Panc1 (cell line): Measurements from ENCODE around the gene CALCOCO2. TPM values are rescaled to one million over a fixed set of nuclear protein-coding genes. Genes with fewer than 3 reads are reported as not detected.

Source experiments
- ATAC-seq: fragments of 200-7000 bp; cut with Tn5 transposase; 2 replicates; pipeline ENCODE4 v1.9.1; 2020; ENCODE audit warnings: mild to moderate bottlenecking, moderate library complexity
- BruUV-seq: library from RNA; stranded (reverse); fragments of 400-500 nt; replicated peaks from 2 replicates; lab custom pipeline; 2021; lab: Mats Ljungman, UMichigan
- CTCF ChIA-PET: fragments of 300-600 bp; sonication (Branson Sonifier 250); formaldehyde crosslinking; loops from one replicate; lab custom pipeline; 2022; ENCODE audit warnings: antibody characterized with exemption; lab: Charles Lee
- POLR2A ChIA-PET: fragments of 300-600 bp; sonication (Branson Sonifier 250); formaldehyde crosslinking; loops from one replicate; lab custom pipeline; 2022; ENCODE audit warnings: antibody characterized with exemption; lab: Charles Lee
- DNase-seq: peaks from one replicate; pipeline ENCODE4 v3.0.0-alpha.2; 2010; ENCODE audit warnings: low read depth, low spot score
- H3K27ac ChIP-seq: 2 replicates; pipeline ENCODE4 v1.5.1; 2011; ENCODE audit warnings: mild to moderate bottlenecking, low read length, inconsistent platforms
- H3K27me3 ChIP-seq: fragments of 200-500 bp; sonication (Bioruptor generic); 2 replicates; pipeline ENCODE4 v1.6.0; 2014; ENCODE audit warnings: low read length, inconsistent platforms; ENCODE audit not compliant: control insufficient read depth, insufficient read depth
- H3K36me3 ChIP-seq: fragments of 200-500 bp; sonication (Bioruptor generic); 2 replicates; pipeline ENCODE4 v1.5.1; 2014; ENCODE audit warnings: inconsistent platforms, mild to moderate bottlenecking, low read length, moderate library complexity; ENCODE audit not compliant: control insufficient read depth, insufficient read depth
- H3K4me1 ChIP-seq: 2 replicates; pipeline ENCODE4 v1.5.1; 2011; ENCODE audit warnings: inconsistent platforms, mild to moderate bottlenecking, low read length, moderate library complexity; ENCODE audit not compliant: control insufficient read depth, insufficient read depth
- H3K4me3 ChIP-seq, 2 experiments: 2 replicates each; pipeline ENCODE4 v1.5.1; 2011 to 2012; ENCODE audit warnings: low read depth in 2 of 2, low read length in 2 of 2, mild to moderate bottlenecking in 2 of 2, inconsistent platforms in 1 of 2, moderate library complexity in 1 of 2
- H3K9me3 ChIP-seq: fragments of 200-500 bp; sonication (Bioruptor generic); 2 replicates; pipeline ENCODE4 v1.5.1; 2014; ENCODE audit warnings: low read depth, mild to moderate bottlenecking, inconsistent platforms, low read length, moderate library complexity; ENCODE audit not compliant: control insufficient read depth, insufficient read depth
- POLR2AphosphoS5 ChIP-seq: IDR thresholded peaks from 2 replicates; pipeline ENCODE4 v1.6.1; 2012; ENCODE audit warnings: mild to moderate bottlenecking, low read depth, low read length, moderate library complexity
- SIN3A ChIP-seq: IDR thresholded peaks from 2 replicates; pipeline ENCODE4 v1.6.1; 2012; ENCODE audit warnings: low read depth, mild to moderate bottlenecking, low read length, moderate library complexity, borderline replicate concordance; ENCODE audit not compliant: insufficient read depth
- TCF7L2 ChIP-seq: IDR thresholded peaks from 2 replicates; pipeline ENCODE4 v1.6.1; 2011; ENCODE audit warnings: mild to moderate bottlenecking, low read depth, low read length, inconsistent platforms
- in situ Hi-C: cut with HindIII; loops from 2 replicates; pipeline ENCODE4 v1.10.0; 2016; ENCODE audit warnings: low sequenced_read_pairs, low pct_unique_long_range_greater_than_20kb
- intact Hi-C: fragments of 100-400 bp; cut with micrococcal nuclease; formaldehyde crosslinking; loops from one replicate; pipeline ENCODE4 v1.10.0; 2022; ENCODE audit not compliant: unreplicated experiment
- total RNA-seq: library from RNA; stranded (reverse); gene quantifications from one replicate; pipeline ENCODE4 v1.2.1, GENCODE V29; 2021; ENCODE audit not compliant: unreplicated experiment
- TF ChIP-seq, protein P1 (sequence below): fragments of 450-650 bp; IDR thresholded peaks from 2 replicates; pipeline ENCODE4 v1.5.1; 2017; ENCODE audit warnings: mild to moderate bottlenecking
- TF ChIP-seq, protein P2 (sequence below), 2 experiments: IDR thresholded peaks; 2 replicates each; pipeline ENCODE4 v1.6.1; 2011 to 2012; ENCODE audit warnings: low read depth in 2 of 2, control low read depth in 1 of 2, low read length in 1 of 2, mild to moderate bottlenecking in 1 of 2, moderate library complexity in 1 of 2; ENCODE audit not compliant: insufficient read depth in 1 of 2

CALCOCO2 gene
- total RNA-seq, 1 experiment from 2014 or later, result 282 TPM

DNA sequence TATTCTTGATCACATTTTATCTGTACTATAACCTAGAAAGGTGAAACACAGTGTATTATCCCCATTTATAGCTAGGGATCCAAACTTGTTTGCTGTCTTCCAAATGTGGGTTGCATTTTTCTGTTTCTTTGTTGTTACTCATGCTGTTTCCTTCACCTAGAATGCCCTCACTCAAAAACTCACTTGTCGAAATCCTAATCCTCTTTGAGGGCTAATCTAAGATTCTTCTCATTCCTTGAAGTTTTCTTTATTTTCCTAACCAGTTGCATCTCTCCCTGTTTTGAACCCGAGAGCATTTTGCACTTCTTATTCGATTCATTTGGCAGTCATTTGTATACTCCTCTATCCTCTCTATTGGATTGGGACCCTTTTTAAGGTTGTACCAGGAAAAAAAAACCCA, 9.6 kb downstream of the CALCOCO2 start:
- in situ Hi-C loops (no loop called here), intact Hi-C loops (no loop called here)
- H3K4me3 ChIP-seq, result no peak overlapping the region
- TF ChIP-seq SIN3A (no peak), POLR2AphosphoS5 (no peak), TCF7L2 (no peak)
- TF ChIP-seq, protein P1, sequence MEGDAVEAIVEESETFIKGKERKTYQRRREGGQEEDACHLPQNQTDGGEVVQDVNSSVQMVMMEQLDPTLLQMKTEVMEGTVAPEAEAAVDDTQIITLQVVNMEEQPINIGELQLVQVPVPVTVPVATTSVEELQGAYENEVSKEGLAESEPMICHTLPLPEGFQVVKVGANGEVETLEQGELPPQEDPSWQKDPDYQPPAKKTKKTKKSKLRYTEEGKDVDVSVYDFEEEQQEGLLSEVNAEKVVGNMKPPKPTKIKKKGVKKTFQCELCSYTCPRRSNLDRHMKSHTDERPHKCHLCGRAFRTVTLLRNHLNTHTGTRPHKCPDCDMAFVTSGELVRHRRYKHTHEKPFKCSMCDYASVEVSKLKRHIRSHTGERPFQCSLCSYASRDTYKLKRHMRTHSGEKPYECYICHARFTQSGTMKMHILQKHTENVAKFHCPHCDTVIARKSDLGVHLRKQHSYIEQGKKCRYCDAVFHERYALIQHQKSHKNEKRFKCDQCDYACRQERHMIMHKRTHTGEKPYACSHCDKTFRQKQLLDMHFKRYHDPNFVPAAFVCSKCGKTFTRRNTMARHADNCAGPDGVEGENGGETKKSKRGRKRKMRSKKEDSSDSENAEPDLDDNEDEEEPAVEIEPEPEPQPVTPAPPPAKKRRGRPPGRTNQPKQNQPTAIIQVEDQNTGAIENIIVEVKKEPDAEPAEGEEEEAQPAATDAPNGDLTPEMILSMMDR, result no peak
- TF ChIP-seq, protein P2, sequence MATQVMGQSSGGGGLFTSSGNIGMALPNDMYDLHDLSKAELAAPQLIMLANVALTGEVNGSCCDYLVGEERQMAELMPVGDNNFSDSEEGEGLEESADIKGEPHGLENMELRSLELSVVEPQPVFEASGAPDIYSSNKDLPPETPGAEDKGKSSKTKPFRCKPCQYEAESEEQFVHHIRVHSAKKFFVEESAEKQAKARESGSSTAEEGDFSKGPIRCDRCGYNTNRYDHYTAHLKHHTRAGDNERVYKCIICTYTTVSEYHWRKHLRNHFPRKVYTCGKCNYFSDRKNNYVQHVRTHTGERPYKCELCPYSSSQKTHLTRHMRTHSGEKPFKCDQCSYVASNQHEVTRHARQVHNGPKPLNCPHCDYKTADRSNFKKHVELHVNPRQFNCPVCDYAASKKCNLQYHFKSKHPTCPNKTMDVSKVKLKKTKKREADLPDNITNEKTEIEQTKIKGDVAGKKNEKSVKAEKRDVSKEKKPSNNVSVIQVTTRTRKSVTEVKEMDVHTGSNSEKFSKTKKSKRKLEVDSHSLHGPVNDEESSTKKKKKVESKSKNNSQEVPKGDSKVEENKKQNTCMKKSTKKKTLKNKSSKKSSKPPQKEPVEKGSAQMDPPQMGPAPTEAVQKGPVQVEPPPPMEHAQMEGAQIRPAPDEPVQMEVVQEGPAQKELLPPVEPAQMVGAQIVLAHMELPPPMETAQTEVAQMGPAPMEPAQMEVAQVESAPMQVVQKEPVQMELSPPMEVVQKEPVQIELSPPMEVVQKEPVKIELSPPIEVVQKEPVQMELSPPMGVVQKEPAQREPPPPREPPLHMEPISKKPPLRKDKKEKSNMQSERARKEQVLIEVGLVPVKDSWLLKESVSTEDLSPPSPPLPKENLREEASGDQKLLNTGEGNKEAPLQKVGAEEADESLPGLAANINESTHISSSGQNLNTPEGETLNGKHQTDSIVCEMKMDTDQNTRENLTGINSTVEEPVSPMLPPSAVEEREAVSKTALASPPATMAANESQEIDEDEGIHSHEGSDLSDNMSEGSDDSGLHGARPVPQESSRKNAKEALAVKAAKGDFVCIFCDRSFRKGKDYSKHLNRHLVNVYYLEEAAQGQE (IDR thresholded peaks at IDR 0.05; ENCODE audit: insufficient read depth in 1 of 2, low read depth in 2 of 2, low read length in 1 of 2), result no peak
- no peak overlapping the region for H3K27ac ChIP-seq
- no peaks in the 10 kb centered on the region for H3K27me3 ChIP-seq
- no peaks in the 10 kb centered on the region for H3K9me3 ChIP-seq
- ATAC-seq (no peak), DNase-seq (no peak)
- BruUV-seq, result no TSS peak
- CTCF ChIA-PET, result no interaction called here
- 0 out of 2 replicates have a peak, but pooled peaks cover 4% of the 10 kb centered on the region for H3K36me3 ChIP-seq
- POLR2A ChIA-PET, result no interaction called here
- H3K4me1 ChIP-seq, result peaks cover 16% of the 10 kb centered on the region

DNA sequence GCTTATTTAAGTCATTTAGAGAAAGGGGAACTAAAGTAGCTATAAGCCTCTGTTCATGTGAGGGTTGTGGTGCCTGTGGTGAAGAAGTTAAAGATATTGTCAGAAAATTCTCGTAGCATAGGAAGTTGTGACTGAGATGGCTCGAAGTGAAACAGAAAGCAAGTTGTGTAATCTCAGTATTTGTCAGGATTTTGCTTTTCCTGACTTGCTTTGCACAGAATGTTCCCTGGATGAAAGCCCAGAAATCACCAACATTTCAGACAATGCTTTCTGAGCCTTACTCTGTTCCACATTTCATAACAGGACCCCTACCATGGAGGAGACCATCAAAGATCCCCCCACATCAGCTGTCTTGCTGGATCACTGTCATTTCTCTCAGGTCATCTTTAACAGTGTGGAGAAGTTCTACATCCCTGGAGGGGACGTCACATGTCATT, 10.6 kb downstream of the CALCOCO2 start:
- no TSS peak for BruUV-seq
- in situ Hi-C loops (no loop called here), intact Hi-C loops (no loop called here)
- POLR2A ChIA-PET, result interaction anchor here (0.7 kb wide), 1 partner anchor 27 kb away, joined by 8 read pairs; no protein-coding TSS in a partner anchor
- DNase-seq (no peak), ATAC-seq (no peak)
- TF ChIP-seq SIN3A (no peak), TCF7L2 (no peak), POLR2AphosphoS5 (no peak)
- TF ChIP-seq, protein P1, result no peak
- TF ChIP-seq, protein P2 (IDR thresholded peaks at IDR 0.05; ENCODE audit: insufficient read depth in 1 of 2, low read depth in 2 of 2, low read length in 1 of 2), result no peak
- Histone ChIP-seq H3K36me3 (0 out of 2 replicates have a peak, but pooled peaks cover 4% of the 10 kb centered on the region), H3K4me1 (peaks cover 12% of the 10 kb centered on the region), H3K9me3 (no peaks in the 10 kb centered on the region), H3K27ac (peak overlapping the region; percentile 49), H3K27me3 (no peaks in the 10 kb centered on the region), H3K4me3 (no peak overlapping the region)
- CTCF ChIA-PET, result interaction anchor here (0.6 to 1.1 kb wide), 3 partner anchors 38 to 604 kb away, joined by 3 to 13 read pairs (median 4); no protein-coding TSS in a partner anchor
